GM21381 (cell line): ENCODE results near the gene MEAF6.
A peak's percentile ranks its signal among the peaks of the same experiment; 100 is the strongest.

Experiments
- ATAC-seq: cut with Tn5 transposase; IDR thresholded peaks from one replicate; pipeline ENCODE4 v1.9.1; 2021; ENCODE audit warnings: mild to moderate bottlenecking, moderate library complexity; ENCODE audit not compliant: unreplicated experiment

Gene MEAF6

GRCh38 chr1:37485902-37486679 lies 28.5 kb downstream of the MEAF6 start:
- no peak for ATAC-seq

GRCh38 chr1:37484325-37485051 lies 30.1 kb downstream of the MEAF6 start:
- ATAC-seq, result no peak

GRCh38 chr1:37483785-37484184 lies 30.8 kb downstream of the MEAF6 start:
- ATAC-seq, result no peak

- ATAC-seq, result no peak
These were observed 31.5 kb downstream of the MEAF6 start for GRCh38 chr1:37482796-37483744.

GRCh38 chr1:37482004-37482785 lies 32.4 kb downstream of the MEAF6 start:
- no peak for ATAC-seq

GRCh38 chr1:37481289-37482003 lies 33.1 kb downstream of the MEAF6 start:
- ATAC-seq, result no peak

GRCh38 chr1:37480581-37481288 lies 33.8 kb downstream of the MEAF6 start:
- no peak for ATAC-seq

GRCh38 chr1:37480125-37480466 lies 34.5 kb downstream of the MEAF6 start:
- no peak for ATAC-seq

GRCh38 chr1:37479255-37480124 lies 35.1 kb downstream of the MEAF6 start:
- peak; percentile 33 for ATAC-seq

GRCh38 chr1:37478890-37479254 lies 35.7 kb downstream of the MEAF6 start:
- no peak for ATAC-seq

- no peak for ATAC-seq
These were observed 36.1 kb downstream of the MEAF6 start for GRCh38 chr1:37478451-37478881.

- no peak for ATAC-seq
These were observed 36.6 kb downstream of the MEAF6 start for GRCh38 chr1:37477946-37478345.

- peak; percentile 29 for ATAC-seq
These were observed 37.2 kb downstream of the MEAF6 start for GRCh38 chr1:37477198-37477931.

GRCh38 chr1:37476460-37477197 lies 37.9 kb downstream of the MEAF6 start:
- ATAC-seq, result no peak

GRCh38 chr1:37476087-37476452 lies 38.5 kb downstream of the MEAF6 start:
- no peak for ATAC-seq

- no peak for ATAC-seq
These were observed 39.0 kb downstream of the MEAF6 start for GRCh38 chr1:37475380-37476086.
